Loucy (cell line): ENCODE measurements around the gene TAS2R60.

Source experiments
- EZH2phosphoT487 ChIP-seq: fragments of 200-600 bp; IDR thresholded peaks from 2 replicates; pipeline ENCODE4 v1.6.1; 2018; ENCODE audit warnings: antibody characterized with exemption, mild to moderate bottlenecking, moderate library complexity, borderline replicate concordance
- TF ChIP-seq, protein P1 (sequence below): fragments of 200-600 bp; sonication (generic); conservative IDR thresholded peaks from 2 replicates; pipeline ENCODE4 v1.5.1; 2014; ENCODE audit warnings: mild to moderate bottlenecking, antibody characterized with exemption, low read length

DNA sequence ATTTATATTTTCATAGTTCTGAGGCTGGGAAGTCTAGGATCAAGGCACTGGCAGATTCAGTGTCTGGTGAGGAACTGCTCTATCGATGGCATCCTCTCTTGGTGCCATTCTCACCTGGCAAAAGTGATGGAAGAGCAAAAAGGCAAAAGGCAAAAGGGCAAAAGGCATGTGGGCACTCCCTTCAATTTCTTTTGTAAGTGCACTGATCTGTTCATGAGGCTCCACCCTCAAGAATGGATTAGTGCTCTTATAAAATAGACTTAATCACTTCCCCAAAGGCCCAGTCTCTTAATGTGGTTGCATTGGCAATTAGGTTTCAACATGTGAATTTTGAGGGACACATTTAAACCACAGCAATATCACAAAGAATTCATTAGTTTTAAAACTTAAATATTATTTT is 16.1 kb downstream of the TAS2R60 start:
- TF ChIP-seq, protein P1, sequence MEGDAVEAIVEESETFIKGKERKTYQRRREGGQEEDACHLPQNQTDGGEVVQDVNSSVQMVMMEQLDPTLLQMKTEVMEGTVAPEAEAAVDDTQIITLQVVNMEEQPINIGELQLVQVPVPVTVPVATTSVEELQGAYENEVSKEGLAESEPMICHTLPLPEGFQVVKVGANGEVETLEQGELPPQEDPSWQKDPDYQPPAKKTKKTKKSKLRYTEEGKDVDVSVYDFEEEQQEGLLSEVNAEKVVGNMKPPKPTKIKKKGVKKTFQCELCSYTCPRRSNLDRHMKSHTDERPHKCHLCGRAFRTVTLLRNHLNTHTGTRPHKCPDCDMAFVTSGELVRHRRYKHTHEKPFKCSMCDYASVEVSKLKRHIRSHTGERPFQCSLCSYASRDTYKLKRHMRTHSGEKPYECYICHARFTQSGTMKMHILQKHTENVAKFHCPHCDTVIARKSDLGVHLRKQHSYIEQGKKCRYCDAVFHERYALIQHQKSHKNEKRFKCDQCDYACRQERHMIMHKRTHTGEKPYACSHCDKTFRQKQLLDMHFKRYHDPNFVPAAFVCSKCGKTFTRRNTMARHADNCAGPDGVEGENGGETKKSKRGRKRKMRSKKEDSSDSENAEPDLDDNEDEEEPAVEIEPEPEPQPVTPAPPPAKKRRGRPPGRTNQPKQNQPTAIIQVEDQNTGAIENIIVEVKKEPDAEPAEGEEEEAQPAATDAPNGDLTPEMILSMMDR, result no peak
- no peak for TF ChIP-seq EZH2phosphoT487
